ENCODE measurements around the gene SMU1.

SMU1 gene

DNA sequence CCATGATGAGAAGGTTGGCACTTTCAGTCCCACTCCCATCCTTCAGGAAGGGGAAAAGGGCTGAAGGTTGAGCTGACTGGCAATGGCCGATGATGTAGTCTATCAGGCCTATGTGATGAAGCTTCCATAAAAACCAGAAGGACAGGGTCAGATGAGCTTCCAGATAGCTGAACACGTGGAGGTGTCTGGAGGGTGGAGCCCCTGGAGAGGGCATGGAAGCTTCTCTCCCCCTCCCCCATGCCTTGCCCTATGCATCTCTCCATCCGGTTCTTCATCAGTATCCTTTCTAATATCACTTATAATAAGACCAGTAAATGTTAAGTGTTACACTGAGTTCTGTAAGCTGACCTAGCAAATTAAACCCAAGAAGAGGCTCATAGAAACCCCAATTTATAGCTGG is 32.6 kb upstream of the SMU1 start (continued):
- TF ChIP-seq ZNF76 (tag by site-specific recombination; IDR thresholded peaks at IDR 0.05; ENCODE audit: borderline replicate concordance, low read depth): no peak

DNA sequence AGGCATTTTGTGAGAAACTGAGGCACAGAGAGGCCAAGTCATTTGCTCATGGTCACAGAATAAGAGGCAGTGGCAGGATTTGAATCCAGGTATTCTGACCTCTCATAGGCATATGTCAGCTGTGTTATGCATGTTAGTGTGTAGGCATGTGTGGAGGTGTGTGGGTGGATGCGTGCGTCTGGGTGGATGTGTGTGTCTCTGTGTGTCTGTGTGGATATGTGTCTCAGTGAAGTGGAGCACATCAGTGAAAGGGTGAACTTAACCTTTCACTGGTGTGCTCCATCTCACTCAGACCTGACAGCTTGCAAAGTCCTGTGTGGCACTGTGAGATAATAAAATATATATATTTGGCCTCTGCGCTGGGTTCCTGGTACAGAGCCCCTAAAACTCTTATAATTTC is 32.0 kb upstream of the SMU1 start:
- CTCF ChIA-PET: interaction anchor here (0.7 to 0.8 kb wide), 2 partner anchors 117 to 358 kb away, joined by 3 read pairs; no protein-coding TSS in a partner anchor
- Histone ChIP-seq H3K27ac (ENCODE audit: extremely low read depth, low read depth, low read length) (no peak overlapping the region), H3K36me3 (ENCODE audit: control insufficient read depth in 2 of 2, insufficient read depth in 1 of 2, low read length in 2 of 2) (peaks cover 0 to 24% of the 10 kb centered on the region in 2 experiments; a peak in 1 of 3 replicates), H3K9me3 (ENCODE audit: control insufficient read depth, insufficient read depth, low read depth, low read length) (no peaks in the 10 kb centered on the region), H3K4me1 (ENCODE audit: control insufficient read depth, insufficient read depth, low read length) (no peaks in the 10 kb centered on the region), H3K4me3 (ENCODE audit: low read depth, low read length) (no peak overlapping the region)
- TF ChIP-seq ZSCAN23 (tag by site-specific recombination; IDR thresholded peaks at IDR 0.05) (no peak), PRDM1 (tag by site-specific recombination; IDR thresholded peaks at IDR 0.05) (peak; percentile 51; the same call in 1 of the 2 replicates), GFI1B (tag by site-specific recombination; IDR thresholded peaks at IDR 0.05) (no peak), BCL11B (tag by site-specific recombination; IDR thresholded peaks at IDR 0.05; ENCODE audit: low read depth) (no peak), EGR2 (tag by site-specific recombination; IDR thresholded peaks at IDR 0.05; ENCODE audit: low read depth) (peak; percentile 26; the same call in 1 of the 2 replicates), ZFHX2 (tag by site-specific recombination; conservative IDR thresholded peaks at IDR 0.05) (peak; percentile 55)
- POLR2A ChIA-PET: no interaction called here

DNA sequence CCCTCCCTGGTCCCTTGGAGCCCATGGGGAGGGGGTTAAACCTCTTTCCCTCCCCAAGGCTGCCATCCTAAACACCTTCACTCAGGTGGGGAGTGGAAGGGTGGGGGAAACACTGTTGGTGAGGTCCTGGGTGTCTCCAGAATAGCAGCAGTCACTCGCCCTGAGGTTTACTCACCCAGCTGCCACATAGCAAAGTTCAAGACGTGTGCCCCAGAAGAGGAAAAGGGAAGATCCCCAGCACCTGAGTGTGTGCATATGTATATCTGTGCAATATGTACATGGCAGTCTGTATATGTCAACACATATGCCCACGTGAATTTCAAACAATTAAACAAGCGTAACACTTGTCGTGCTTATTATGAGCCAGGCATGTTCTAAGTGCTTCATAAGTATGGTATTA is 31.3 kb upstream of the SMU1 start:
- TF ChIP-seq ZNF335 (tag by site-specific recombination; conservative IDR thresholded peaks at IDR 0.05) (no peak), SETDB1 (IDR thresholded peaks at IDR 0.05; ENCODE audit: insufficient read length, low read length) (no peak), ZNF677 (tag by site-specific recombination; IDR thresholded peaks at IDR 0.05) (no peak)
- ChIA-PET CTCF (no interaction called here), POLR2A (interaction anchor here (0.5 kb wide), 1 partner anchor 62 kb away, joined by 5 read pairs; no protein-coding TSS in a partner anchor)
- H3K9me3 ChIP-seq (ENCODE audit: control insufficient read depth, insufficient read depth, low read depth, low read length): no peaks in the 10 kb centered on the region
- H3K4me1 ChIP-seq (ENCODE audit: control insufficient read depth, insufficient read depth, low read length): no peaks in the 10 kb centered on the region
- peaks cover 0 to 17% of the 10 kb centered on the region in 2 experiments; a peak in 1 of 3 replicates for H3K36me3 ChIP-seq (ENCODE audit: control insufficient read depth in 2 of 2, insufficient read depth in 1 of 2, low read length in 2 of 2)
- H3K4me3 ChIP-seq (ENCODE audit: low read depth, low read length): no peak overlapping the region
- no peak overlapping the region for H3K27ac ChIP-seq (ENCODE audit: extremely low read depth, low read depth, low read length)

DNA sequence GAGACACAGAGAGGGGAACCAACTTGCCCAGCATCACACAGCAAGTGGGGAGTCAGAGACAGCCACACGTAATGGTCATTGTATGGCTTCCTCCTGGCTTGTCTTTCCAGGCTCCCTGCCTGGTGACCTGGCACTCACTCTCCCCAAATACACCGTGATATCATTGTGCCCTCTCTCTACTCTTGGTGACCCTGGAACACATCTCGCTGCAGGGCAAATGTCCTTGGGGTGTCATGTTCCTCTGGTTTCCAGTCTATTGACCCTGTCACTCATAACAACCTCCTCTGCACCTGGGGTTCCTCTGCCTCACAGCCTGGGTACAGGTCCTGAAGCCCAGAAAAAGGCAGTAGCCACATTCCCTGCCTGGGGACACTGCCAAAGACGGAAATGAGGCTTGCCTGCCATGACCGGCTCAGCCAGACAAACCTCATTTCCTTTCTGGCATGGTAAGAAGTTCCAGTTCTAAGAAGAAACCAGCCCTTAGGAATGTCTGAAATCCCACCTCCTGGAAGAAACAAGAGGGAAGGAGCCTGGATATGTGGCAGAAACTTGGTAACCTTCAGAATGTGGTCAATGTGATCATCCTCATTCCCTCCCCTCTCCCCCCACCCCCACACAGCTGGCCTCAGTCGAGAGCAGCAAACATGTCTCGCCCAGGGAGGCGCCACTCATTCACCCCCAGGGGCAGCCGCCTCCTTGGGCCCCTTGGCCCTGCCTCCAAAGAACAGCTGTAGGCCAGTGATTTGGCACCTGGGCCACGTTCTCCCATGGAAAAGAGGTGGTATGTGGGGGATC is 30.6 kb upstream of the SMU1 start:
- POLR2A ChIA-PET: interaction anchor here (0.5 kb wide), 1 partner anchor 63 kb away, joined by 5 read pairs; no protein-coding TSS in a partner anchor
- no peak for TF ChIP-seq ZNF423 (tag by site-specific recombination; IDR thresholded peaks at IDR 0.05)
- no peak for TF ChIP-seq ZNF404 (tag by site-specific recombination; IDR thresholded peaks at IDR 0.05)
- no peak for TF ChIP-seq ZNF10 (tag by site-specific recombination; IDR thresholded peaks at IDR 0.05)
- no peak for TF ChIP-seq ZXDB (tag by site-specific recombination; IDR thresholded peaks at IDR 0.05)
- no peak for TF ChIP-seq GLIS2 (tag by site-specific recombination; IDR thresholded peaks at IDR 0.05)
- no peak for TF ChIP-seq ZNF48 (tag by site-specific recombination; IDR thresholded peaks at IDR 0.05)
- no peak for TF ChIP-seq ZNF626 (tag by site-specific recombination; IDR thresholded peaks at IDR 0.05)
- TF ChIP-seq, protein P1, sequence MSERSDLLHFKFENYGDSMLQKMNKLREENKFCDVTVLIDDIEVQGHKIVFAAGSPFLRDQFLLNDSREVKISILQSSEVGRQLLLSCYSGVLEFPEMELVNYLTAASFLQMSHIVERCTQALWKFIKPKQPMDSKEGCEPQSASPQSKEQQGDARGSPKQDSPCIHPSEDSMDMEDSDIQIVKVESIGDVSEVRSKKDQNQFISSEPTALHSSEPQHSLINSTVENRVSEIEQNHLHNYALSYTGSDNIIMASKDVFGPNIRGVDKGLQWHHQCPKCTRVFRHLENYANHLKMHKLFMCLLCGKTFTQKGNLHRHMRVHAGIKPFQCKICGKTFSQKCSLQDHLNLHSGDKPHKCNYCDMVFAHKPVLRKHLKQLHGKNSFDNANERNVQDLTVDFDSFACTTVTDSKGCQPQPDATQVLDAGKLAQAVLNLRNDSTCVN (tag by site-specific recombination; optimal IDR thresholded peaks at IDR 0.05): no peak
- TF ChIP-seq ZNF416 (tag by site-specific recombination; IDR thresholded peaks at IDR 0.05): no peak
- no peak for TF ChIP-seq ZNF114 (tag by site-specific recombination; IDR thresholded peaks at IDR 0.05)
- no peak for TF ChIP-seq ZNF621 (tag by site-specific recombination; IDR thresholded peaks at IDR 0.05)
- TF ChIP-seq ZNF596 (tag by site-specific recombination; IDR thresholded peaks at IDR 0.05): no peak
- TF ChIP-seq ZNF169 (tag by site-specific recombination; IDR thresholded peaks at IDR 0.05): no peak
- no peak for TF ChIP-seq ZNF184 (tag by site-specific recombination; IDR thresholded peaks at IDR 0.05)
- TF ChIP-seq, protein P2, sequence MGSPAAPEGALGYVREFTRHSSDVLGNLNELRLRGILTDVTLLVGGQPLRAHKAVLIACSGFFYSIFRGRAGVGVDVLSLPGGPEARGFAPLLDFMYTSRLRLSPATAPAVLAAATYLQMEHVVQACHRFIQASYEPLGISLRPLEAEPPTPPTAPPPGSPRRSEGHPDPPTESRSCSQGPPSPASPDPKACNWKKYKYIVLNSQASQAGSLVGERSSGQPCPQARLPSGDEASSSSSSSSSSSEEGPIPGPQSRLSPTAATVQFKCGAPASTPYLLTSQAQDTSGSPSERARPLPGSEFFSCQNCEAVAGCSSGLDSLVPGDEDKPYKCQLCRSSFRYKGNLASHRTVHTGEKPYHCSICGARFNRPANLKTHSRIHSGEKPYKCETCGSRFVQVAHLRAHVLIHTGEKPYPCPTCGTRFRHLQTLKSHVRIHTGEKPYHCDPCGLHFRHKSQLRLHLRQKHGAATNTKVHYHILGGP (tag by site-specific recombination; IDR thresholded peaks at IDR 0.05): no peak
- TF ChIP-seq, protein P3, sequence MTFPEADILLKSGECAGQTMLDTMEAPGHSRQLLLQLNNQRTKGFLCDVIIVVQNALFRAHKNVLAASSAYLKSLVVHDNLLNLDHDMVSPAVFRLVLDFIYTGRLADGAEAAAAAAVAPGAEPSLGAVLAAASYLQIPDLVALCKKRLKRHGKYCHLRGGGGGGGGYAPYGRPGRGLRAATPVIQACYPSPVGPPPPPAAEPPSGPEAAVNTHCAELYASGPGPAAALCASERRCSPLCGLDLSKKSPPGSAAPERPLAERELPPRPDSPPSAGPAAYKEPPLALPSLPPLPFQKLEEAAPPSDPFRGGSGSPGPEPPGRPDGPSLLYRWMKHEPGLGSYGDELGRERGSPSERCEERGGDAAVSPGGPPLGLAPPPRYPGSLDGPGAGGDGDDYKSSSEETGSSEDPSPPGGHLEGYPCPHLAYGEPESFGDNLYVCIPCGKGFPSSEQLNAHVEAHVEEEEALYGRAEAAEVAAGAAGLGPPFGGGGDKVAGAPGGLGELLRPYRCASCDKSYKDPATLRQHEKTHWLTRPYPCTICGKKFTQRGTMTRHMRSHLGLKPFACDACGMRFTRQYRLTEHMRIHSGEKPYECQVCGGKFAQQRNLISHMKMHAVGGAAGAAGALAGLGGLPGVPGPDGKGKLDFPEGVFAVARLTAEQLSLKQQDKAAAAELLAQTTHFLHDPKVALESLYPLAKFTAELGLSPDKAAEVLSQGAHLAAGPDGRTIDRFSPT (tag by site-specific recombination; IDR thresholded peaks at IDR 0.05): no peak
- no peak for TF ChIP-seq ZNF629 (tag by site-specific recombination; IDR thresholded peaks at IDR 0.05)

More for the DNA sequence above, 30.6 kb upstream of the SMU1 start:
- Histone ChIP-seq H3K4me1 (ENCODE audit: control insufficient read depth, insufficient read depth, low read length) (no peaks in the 10 kb centered on the region), H3K27ac (ENCODE audit: extremely low read depth, low read depth, low read length) (no peak overlapping the region), H3K4me3 (ENCODE audit: low read depth, low read length) (no peak overlapping the region), H3K9me3 (ENCODE audit: control insufficient read depth, insufficient read depth, low read depth, low read length) (no peaks in the 10 kb centered on the region), H3K36me3 (ENCODE audit: control insufficient read depth in 2 of 2, insufficient read depth in 1 of 2, low read length in 2 of 2) (peaks cover 0 to 9% of the 10 kb centered on the region in 2 experiments; a peak in 1 of 3 replicates)
- CTCF ChIA-PET: no interaction called here
